Measurements from ENCODE around the gene HDAC9. TPM values are rescaled to one million over a fixed set of nuclear protein-coding genes. Genes with fewer than 3 reads are reported as not detected.

Gene HDAC9
- polyA plus RNA-seq, 1 of the 3 experiments (the other 2 are of a cell fraction) = 11.6 TPM

DNA sequence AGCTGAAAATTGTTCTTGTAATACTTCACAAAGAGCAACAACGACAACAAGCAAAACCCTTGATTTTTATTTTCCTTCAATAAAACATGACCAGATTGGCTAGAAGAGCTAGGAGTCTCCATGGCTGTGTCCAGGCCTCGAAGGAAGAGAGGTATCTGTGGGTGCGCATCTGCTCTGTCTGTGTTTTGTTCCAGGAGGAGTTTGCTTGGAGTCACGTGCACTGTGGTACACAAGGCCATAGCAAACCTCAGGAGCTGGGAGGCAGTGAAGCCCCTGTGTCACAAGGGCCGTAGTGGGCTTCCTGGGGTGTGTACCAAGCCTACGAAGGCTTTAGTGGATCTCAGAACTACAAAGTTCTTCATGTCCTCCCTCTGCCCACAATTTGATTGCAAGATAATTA, 350.2 kb downstream of the HDAC9 start:
- Histone ChIP-seq H3F3A (replicated peaks; ENCODE audit: insufficient read depth) (peaks cover 4% of the 10 kb centered on the region), H3K4me1 (ENCODE audit: control insufficient read depth in 1 of 2, insufficient read depth in 2 of 2, low read depth in 1 of 2, low read length in 1 of 2) (peaks cover 23 to 52% of the 10 kb centered on the region in 2 experiments), H3K27me3 (ENCODE audit: insufficient read depth) (no peaks in the 10 kb centered on the region), H2AFZ (ENCODE audit: low read depth) (no peak overlapping the region), H3K4me3 (ENCODE audit: low read depth in 2 of 2, low read length in 1 of 2) (no peak overlapping the region), H3K79me2 (ENCODE audit: insufficient read depth) (no peaks in the 10 kb centered on the region), H4K20me1 (ENCODE audit: insufficient read depth) (no peaks in the 10 kb centered on the region), H3K9me2 (no peaks in the 10 kb centered on the region), H3K36me3 (replicated peaks in 1 of 2; ENCODE audit: control insufficient read depth in 1 of 2, insufficient read depth in 2 of 2, low read length in 1 of 2) (peaks cover 0 to 4% of the 10 kb centered on the region in 2 experiments), H3K27ac (ENCODE audit: low read depth in 2 of 2, low read length in 1 of 2) (peak overlapping the region; percentile 60 to 100; a peak in 3 of 4 replicates), H3K9me3 (no peaks in the 10 kb centered on the region), H3K4me2 (no peak overlapping the region), H3K9ac (no peak overlapping the region)
- 81% methylated on average over 6 of the region's 6 CpGs for WGBS (ENCODE audit: low lambda C conversion rate)
- CTCF ChIA-PET = interaction anchor here (1.0 to 4.9 kb wide), 16 partner anchors 8 to 277 kb away, joined by 3 to 36 read pairs (median 5); no protein-coding TSS in a partner anchor
- no peak for DNase-seq
- TF ChIP-seq MEF2A (IDR thresholded peaks at IDR 0.05; ENCODE audit: borderline replicate concordance, low read depth) (no peak), MAX (IDR thresholded peaks at IDR 0.05; ENCODE audit: low read depth) (no peak), IRF3 (IDR thresholded peaks at IDR 0.05; ENCODE audit: low read depth, low read length) (no peak), SMC3 (IDR thresholded peaks at IDR 0.05; ENCODE audit: low read depth, low read length) (no peak), NRF1 (IDR thresholded peaks at IDR 0.05; ENCODE audit: low read depth, low read length) (no peak)
- POLR2A ChIA-PET = interaction anchor here (1.3 to 4.3 kb wide), 8 partner anchors 40 to 272 kb away, joined by 3 to 46 read pairs (median 13); partner anchors contain the start of gene TWIST1

GRCh38 chr7:18846765-18847215, 351.2 kb downstream of the HDAC9 start:
- Histone ChIP-seq H4K20me1 (ENCODE audit: insufficient read depth) (no peaks in the 10 kb centered on the region), H3K9me3 (no peaks in the 10 kb centered on the region), H3K9ac (no peak overlapping the region), H3K9me2 (no peaks in the 10 kb centered on the region), H3F3A (replicated peaks; ENCODE audit: insufficient read depth) (peaks cover 4% of the 10 kb centered on the region), H3K4me3 (ENCODE audit: low read depth in 2 of 2, low read length in 1 of 2) (no peak overlapping the region), H3K27ac (ENCODE audit: low read depth in 2 of 2, low read length in 1 of 2) (peak overlapping the region; percentile 60 to 100; a peak in 3 of 4 replicates), H3K27me3 (ENCODE audit: insufficient read depth) (no peaks in the 10 kb centered on the region), H3K36me3 (replicated peaks in 1 of 2; ENCODE audit: control insufficient read depth in 1 of 2, insufficient read depth in 2 of 2, low read length in 1 of 2) (peaks cover 0 to 2% of the 10 kb centered on the region in 2 experiments), H2AFZ (ENCODE audit: low read depth) (peak overlapping the region; percentile 25; the same call in 1 of the 2 replicates), H3K4me2 (peak overlapping the region; percentile 2; the same call in 1 of the 2 replicates), H3K79me2 (ENCODE audit: insufficient read depth) (no peaks in the 10 kb centered on the region), H3K4me1 (ENCODE audit: control insufficient read depth in 1 of 2, insufficient read depth in 2 of 2, low read depth in 1 of 2, low read length in 1 of 2) (peaks cover 23 to 52% of the 10 kb centered on the region in 2 experiments)
- ChIA-PET CTCF (interaction anchor here (0.6 to 4.9 kb wide), 22 partner anchors 9 to 270 kb away, joined by 3 to 36 read pairs (median 4); no protein-coding TSS in a partner anchor), POLR2A (interaction anchor here (0.9 to 4.3 kb wide), 10 partner anchors 17 to 271 kb away, joined by 3 to 46 read pairs (median 13); partner anchors contain the start of gene TWIST1)
- DNase-seq = peak; percentile 75
- 16% methylated on average over 4 of the region's 4 CpGs for WGBS (ENCODE audit: low lambda C conversion rate)
- TF ChIP-seq GABPA (IDR thresholded peaks at IDR 0.05; ENCODE audit: low read depth) = no peak
- peak; percentile 96 for TF ChIP-seq TEAD4 (IDR thresholded peaks at IDR 0.05; ENCODE audit: borderline replicate concordance, insufficient read depth)
- TF ChIP-seq, protein P1, sequence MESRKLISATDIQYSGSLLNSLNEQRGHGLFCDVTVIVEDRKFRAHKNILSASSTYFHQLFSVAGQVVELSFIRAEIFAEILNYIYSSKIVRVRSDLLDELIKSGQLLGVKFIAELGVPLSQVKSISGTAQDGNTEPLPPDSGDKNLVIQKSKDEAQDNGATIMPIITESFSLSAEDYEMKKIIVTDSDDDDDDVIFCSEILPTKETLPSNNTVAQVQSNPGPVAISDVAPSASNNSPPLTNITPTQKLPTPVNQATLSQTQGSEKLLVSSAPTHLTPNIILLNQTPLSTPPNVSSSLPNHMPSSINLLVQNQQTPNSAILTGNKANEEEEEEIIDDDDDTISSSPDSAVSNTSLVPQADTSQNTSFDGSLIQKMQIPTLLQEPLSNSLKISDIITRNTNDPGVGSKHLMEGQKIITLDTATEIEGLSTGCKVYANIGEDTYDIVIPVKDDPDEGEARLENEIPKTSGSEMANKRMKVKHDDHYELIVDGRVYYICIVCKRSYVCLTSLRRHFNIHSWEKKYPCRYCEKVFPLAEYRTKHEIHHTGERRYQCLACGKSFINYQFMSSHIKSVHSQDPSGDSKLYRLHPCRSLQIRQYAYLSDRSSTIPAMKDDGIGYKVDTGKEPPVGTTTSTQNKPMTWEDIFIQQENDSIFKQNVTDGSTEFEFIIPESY (IDR thresholded peaks at IDR 0.05; ENCODE audit: borderline replicate concordance, low read depth) = peak; percentile 41; the same call in 1 of the 2 replicates
- TF ChIP-seq TAF1 (IDR thresholded peaks at IDR 0.05; ENCODE audit: borderline replicate concordance, low read depth, low read length) = peak; percentile 45; the same call in 1 of the 2 replicates
- peak; percentile 96 to 100 for TF ChIP-seq EP300 (IDR thresholded peaks at IDR 0.05; ENCODE audit: borderline replicate concordance in 1 of 2, low read depth in 1 of 2, low read length in 1 of 2)
- TF ChIP-seq NRF1 (IDR thresholded peaks at IDR 0.05; ENCODE audit: low read depth, low read length) = no peak
- TF ChIP-seq YY1 (IDR thresholded peaks at IDR 0.05; ENCODE audit: low read depth) = no peak; the same call in 1 of the 2 replicates
- peak; percentile 100 for TF ChIP-seq GATA2 (CRISPR knock-in tag; IDR thresholded peaks at IDR 0.05)
- no peak for TF ChIP-seq MEF2A (IDR thresholded peaks at IDR 0.05; ENCODE audit: borderline replicate concordance, low read depth)
- peak; percentile 99 for TF ChIP-seq POLR2AphosphoS5 (IDR thresholded peaks at IDR 0.05; ENCODE audit: low read depth, low read length)
- peak; percentile 73 for TF ChIP-seq JUND (IDR thresholded peaks at IDR 0.05)
- TF ChIP-seq FOXJ3 (CRISPR knock-in tag; IDR thresholded peaks at IDR 0.05) = peak; percentile 100
- TF ChIP-seq SMC3 (IDR thresholded peaks at IDR 0.05; ENCODE audit: low read depth, low read length) = no peak; the same call in 1 of the 2 replicates
- TF ChIP-seq SIN3A (IDR thresholded peaks at IDR 0.05; ENCODE audit: borderline replicate concordance, low read depth, low read length) = peak; percentile 72; the same call in 1 of the 2 replicates
- no peak for TF ChIP-seq EZH2phosphoT487 (IDR thresholded peaks at IDR 0.05; ENCODE audit: borderline replicate concordance, low read depth)
- TF ChIP-seq CHD2 (IDR thresholded peaks at IDR 0.05; ENCODE audit: low read length, partially characterized antibody) = peak; percentile 96
- peak; percentile 60 for TF ChIP-seq RAD21 (IDR thresholded peaks at IDR 0.05; ENCODE audit: low read length)
- TF ChIP-seq TCF12 (IDR thresholded peaks at IDR 0.05) = peak; percentile 99
- TF ChIP-seq MAX (IDR thresholded peaks at IDR 0.05; ENCODE audit: low read depth) = peak; percentile 72
- peak; percentile 87 for TF ChIP-seq NFIC (IDR thresholded peaks at IDR 0.05; ENCODE audit: borderline replicate concordance)
- TF ChIP-seq RXRA (IDR thresholded peaks at IDR 0.05; ENCODE audit: borderline replicate concordance, low read depth) = peak; percentile 87
- TF ChIP-seq FOXM1 (IDR thresholded peaks at IDR 0.05; ENCODE audit: low read depth) = peak; percentile 91

All from SK-N-SH (cell line).